NOMO-1 treated with dmso at 0.1 percent for 144 hours (cell line): ENCODE results near the gene TMF1.

Experiments
- DNase-seq: peaks from one replicate; lab custom pipeline; 2025; ENCODE audit not compliant: unreplicated experiment; lab: John Stamatoyannopoulos, UW

Gene TMF1

GRCh38 chr3:68977486-68978167, 74.5 kb downstream of the TMF1 start:
- no peak for DNase-seq

GRCh38 chr3:68974711-68975110, 77.4 kb downstream of the TMF1 start:
- no peak for DNase-seq

- no peak for DNase-seq
Observed at GRCh38 chr3:68973639-68974038, 78.5 kb downstream of the TMF1 start.

GRCh38 chr3:68972358-68972979, 79.7 kb downstream of the TMF1 start:
- DNase-seq = no peak
